ENCODE results near the gene CNOT3. TPM values are rescaled to one million over a fixed set of nuclear protein-coding genes. Genes with fewer than 3 reads are reported as not detected.

CNOT3 gene
- total and polyA plus RNA-seq, 2 of the 13 experiments (the other 11 are each of a cell fraction or from before 2014, with no cell fraction given) = 4.3 to 5.8 TPM

GRCh38 chr19:54125713-54126112, 11.8 kb upstream of the CNOT3 start (continued):
- TF ChIP-seq ATRX (CRISPR knock-in tag; IDR thresholded peaks at IDR 0.05; ENCODE audit: borderline replicate concordance) (no peak), REST (IDR thresholded peaks at IDR 0.05; ENCODE audit: borderline replicate concordance in 1 of 2, low read depth in 1 of 2, low read length in 2 of 2) (no peak), ZNF790 (CRISPR knock-in tag; IDR thresholded peaks at IDR 0.05; ENCODE audit: borderline replicate concordance) (no peak), SNAPC2 (CRISPR knock-in tag; IDR thresholded peaks at IDR 0.05) (no peak), SOX6 (IDR thresholded peaks at IDR 0.05) (no peak), SOX6 (CRISPR knock-in tag; IDR thresholded peaks at IDR 0.05) (no peak)

DNA sequence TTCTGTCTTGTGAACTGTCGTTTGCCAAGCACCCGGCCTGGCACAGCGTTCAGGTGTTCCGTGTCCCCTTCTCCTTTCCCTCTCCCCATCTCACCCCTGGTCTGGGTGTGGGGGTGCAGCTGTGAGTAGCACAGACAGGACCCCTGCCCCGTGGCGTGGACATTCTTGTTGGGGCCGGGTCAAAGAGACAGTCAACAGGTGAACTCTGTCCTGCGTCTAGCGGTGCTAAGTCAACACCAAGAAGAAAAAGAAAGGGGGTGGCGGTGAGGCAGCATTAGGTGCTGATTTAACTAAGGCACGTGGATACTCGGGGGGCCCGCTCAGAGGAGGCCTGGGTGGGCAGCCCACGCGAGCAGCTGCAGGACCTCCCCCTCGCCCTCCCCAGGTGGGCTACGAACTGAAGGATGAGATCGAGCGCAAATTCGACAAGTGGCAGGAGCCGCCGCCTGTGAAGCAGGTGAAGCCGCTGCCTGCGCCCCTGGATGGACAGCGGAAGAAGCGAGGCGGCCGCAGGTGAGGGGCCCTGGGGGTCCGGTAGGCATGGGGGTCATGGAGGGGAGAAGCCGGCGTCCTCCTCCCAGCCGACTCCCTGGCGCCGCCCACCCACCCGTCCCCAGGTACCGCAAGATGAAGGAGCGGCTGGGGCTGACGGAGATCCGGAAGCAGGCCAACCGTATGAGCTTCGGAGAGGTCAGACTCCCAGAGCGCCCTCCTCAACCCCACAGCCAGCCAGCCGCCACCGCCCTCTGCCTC, 9.7 kb upstream of the CNOT3 start:
- ATAC-seq (no peak), DNase-seq (ENCODE audit: low spot score) (no peak), FAIRE-seq (no peak)
- Histone ChIP-seq H3K4me3 (replicated peaks in 1 of 3; ENCODE audit: insufficient read depth in 1 of 3, low read depth in 2 of 3, low read length in 3 of 3) (no peak overlapping the region), H3K27me3 (ENCODE audit: control insufficient read depth in 1 of 2, insufficient read depth in 2 of 2, low read length in 2 of 2) (no peaks in the 10 kb centered on the region), H3K27ac (ENCODE audit: extremely low read length, insufficient read depth, low read length) (no peak overlapping the region), H3K36me3 (replicated peaks in 1 of 2; ENCODE audit: control insufficient read depth in 1 of 2, insufficient read depth in 2 of 2, low read length in 2 of 2) (peaks cover 15 to 56% of the 10 kb centered on the region in 2 experiments; a peak in 4 of 5 replicates), H4K20me1 (ENCODE audit: insufficient read depth, low read length) (no peaks in the 10 kb centered on the region), H2AFZ (ENCODE audit: low read length) (no peak overlapping the region), H3K9ac (ENCODE audit: insufficient read depth, low read depth, low read length) (no peak overlapping the region), H3K79me2 (ENCODE audit: insufficient read depth, low read length) (no peaks in the 10 kb centered on the region), H3K4me2 (ENCODE audit: low read depth, low read length) (no peak overlapping the region), H3K9me3 (ENCODE audit: low read length) (no peaks in the 10 kb centered on the region), H3K4me1 (ENCODE audit: insufficient read depth, low read length) (no peaks in the 10 kb centered on the region)
- ChIA-PET CTCF (ENCODE audit: low intra/inter-chr PET ratio, low total read pairs) (no interaction called here), POLR2A (no interaction called here)
- 94% methylated on average over 37 of the region's 44 CpGs for WGBS (ENCODE audit: low lambda C conversion rate)
- in situ Hi-C loops (cut with HindIII; ENCODE audit: extremely low pct_ligation_motif_present, low pct_unique_long_range_greater_than_20kb) = no loop called here
- intact Hi-C loops (cut with micrococcal nuclease; ENCODE audit: unreplicated experiment) = no loop called here
- BruUV-seq (replicated peaks) = no TSS peak
- TF ChIP-seq, protein P1, sequence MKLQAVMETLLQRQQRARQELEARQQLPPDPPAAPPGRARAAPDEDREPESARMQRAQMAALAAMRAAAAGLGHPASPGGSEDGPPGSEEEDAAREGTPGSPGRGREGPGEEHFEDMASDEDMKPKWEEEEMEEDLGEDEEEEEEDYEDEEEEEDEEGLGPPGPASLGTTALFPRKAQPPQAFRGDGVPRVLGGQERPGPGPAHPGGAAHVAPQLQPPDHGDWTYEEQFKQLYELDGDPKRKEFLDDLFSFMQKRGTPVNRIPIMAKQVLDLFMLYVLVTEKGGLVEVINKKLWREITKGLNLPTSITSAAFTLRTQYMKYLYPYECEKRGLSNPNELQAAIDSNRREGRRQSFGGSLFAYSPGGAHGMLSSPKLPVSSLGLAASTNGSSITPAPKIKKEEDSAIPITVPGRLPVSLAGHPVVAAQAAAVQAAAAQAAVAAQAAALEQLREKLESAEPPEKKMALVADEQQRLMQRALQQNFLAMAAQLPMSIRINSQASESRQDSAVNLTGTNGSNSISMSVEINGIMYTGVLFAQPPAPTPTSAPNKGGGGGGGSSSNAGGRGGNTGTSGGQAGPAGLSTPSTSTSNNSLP (IDR thresholded peaks at IDR 0.05; ENCODE audit: low read depth, low read length) = no peak
- TF ChIP-seq, protein P2, sequence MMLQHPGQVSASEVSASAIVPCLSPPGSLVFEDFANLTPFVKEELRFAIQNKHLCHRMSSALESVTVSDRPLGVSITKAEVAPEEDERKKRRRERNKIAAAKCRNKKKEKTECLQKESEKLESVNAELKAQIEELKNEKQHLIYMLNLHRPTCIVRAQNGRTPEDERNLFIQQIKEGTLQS (CRISPR knock-in tag; IDR thresholded peaks at IDR 0.05) = no peak
- no peak for TF ChIP-seq DZIP1 (CRISPR knock-in tag; IDR thresholded peaks at IDR 0.05)

All from HepG2 (cell line).